ENCODE results near the gene GPRIN2.

DNA sequence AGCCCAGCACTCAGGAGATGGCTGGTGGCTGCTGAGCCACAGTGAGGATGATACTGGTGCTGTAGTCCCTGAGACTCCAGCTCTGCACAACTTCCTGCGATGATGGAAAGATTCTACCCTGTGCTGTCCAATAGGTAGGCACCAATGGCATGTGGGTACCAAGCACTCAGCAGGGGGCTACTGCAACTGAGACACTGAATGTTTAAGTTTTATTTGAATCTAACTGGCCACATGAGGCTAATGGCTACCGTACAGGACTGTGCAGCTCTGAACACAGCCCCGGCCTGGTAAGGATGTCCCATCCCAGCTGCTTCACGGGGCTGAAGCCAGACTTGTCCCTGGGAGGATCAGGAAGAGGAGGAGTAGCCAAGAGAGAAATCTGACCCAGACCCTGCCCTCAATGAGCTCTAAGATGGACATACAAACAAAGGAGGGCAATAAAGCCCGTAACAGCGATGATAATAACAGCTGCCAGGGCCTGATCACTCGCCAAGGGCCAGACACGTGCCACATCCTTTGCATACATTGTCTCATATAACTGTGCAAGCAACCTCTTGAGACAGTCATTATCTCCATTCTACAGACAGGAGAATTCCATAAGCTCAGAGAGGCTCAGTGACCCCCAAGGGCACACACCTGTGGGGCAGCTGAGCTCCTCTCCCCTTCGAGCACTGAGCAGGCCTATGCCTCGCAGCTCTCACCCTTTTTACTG lies 3.8 kb downstream of the GPRIN2 start:
- TF ChIP-seq CTCF (IDR thresholded peaks at IDR 0.05) (no peak), POLR2A (IDR thresholded peaks at IDR 0.05) (no peak)

Data from testis (tissue), 2 donors.